Naive thymus-derived CD8-positive, alpha-beta T cell (primary cell): Measurements from ENCODE around the gene ZNF736. TPM values are rescaled to one million over a fixed set of nuclear protein-coding genes. Genes with fewer than 3 reads are reported as not detected.
A peak's percentile ranks its signal among the peaks of the same experiment; 100 is the strongest.
"Not testable (repeated sequence)": the region's sequence is repeated elsewhere in the genome, so short reads cannot be mapped to it uniquely, and the experiment has no call there.

Experiments
- ATAC-seq, 2 donors: fragments of 150-1000 bp; cut with Tn5 transposase in 1 of 2; sonication (Bioruptor Pico), chemical (Tn5 transposase) in 1 of 2; 1 replicate in 1 of 2; 2 replicates in 1 of 2; pipeline ENCODE4 v1.10.0; 2021; ENCODE audit warnings: mild to moderate bottlenecking in 2 of 2, moderate library complexity in 2 of 2
- POLR2A ChIA-PET: fragments of 350-600 bp; sonication (Branson Sonifier 250); formaldehyde crosslinking; loops from one replicate; lab custom pipeline; 2021; ENCODE audit warnings: antibody characterized with exemption; lab: Charles Lee
- DNase-seq, 10 donors: peaks; one replicate each; pipeline versions ENCODE4 v3.0.0 to v3.0.0-alpha.2; 2020 to 2022
- H3K27ac Mint-ChIP-seq, 10 donors: one replicate each; pipeline ENCODE4 v1.8.0; 2020 to 2022; ENCODE audit warnings: mild to moderate bottlenecking in 10 of 10, mixed read lengths in 10 of 10, moderate library complexity in 4 of 10, inconsistent platforms in 1 of 10
- H3K27me3 Mint-ChIP-seq, 5 donors: one replicate each; pipeline ENCODE4 v1.8.0; 2021 to 2022; ENCODE audit warnings: mixed read lengths in 5 of 5
- H3K36me3 Mint-ChIP-seq, 3 donors: one replicate each; pipeline ENCODE4 v1.8.0; 2020 to 2022; ENCODE audit warnings: mixed read lengths in 3 of 3, mild to moderate bottlenecking in 2 of 3, inconsistent platforms in 1 of 3
- H3K4me1 Mint-ChIP-seq, 4 donors: one replicate each; pipeline ENCODE4 v1.8.0; 2021 to 2022; ENCODE audit warnings: mixed read lengths in 4 of 4
- H3K4me3 Mint-ChIP-seq, 10 donors: one replicate each; pipeline ENCODE4 v1.8.0; 2020 to 2022; ENCODE audit warnings: mild to moderate bottlenecking in 10 of 10, mixed read lengths in 10 of 10, moderate library complexity in 6 of 10, inconsistent platforms in 1 of 10
- H3K9me3 Mint-ChIP-seq, 9 donors: one replicate each; pipeline ENCODE4 v1.8.0; 2020 to 2022; ENCODE audit warnings: mixed read lengths in 9 of 9, mild to moderate bottlenecking in 3 of 9, inconsistent platforms in 1 of 9, moderate library complexity in 1 of 9
- polyA plus RNA-seq, 3 donors: library from polyadenylated mRNA; unstranded; fragments of 300-500 nt; fragmentation: Illumina TruSeq; gene quantifications; one replicate each; pipeline ENCODE4 v1.2.3, GENCODE V29; 2021
- total RNA-seq, 8 experiments: library from RNA in 2 of 8; stranded (reverse) in 2 of 8; gene quantifications; one replicate each; pipeline ENCODE4 v1.2.3 and lab custom pipeline; 2021 to 2026

ZNF736 gene
- total RNA-seq (10 to 100 TPM; 51.9 to 55.4 TPM), polyA plus RNA-seq (1 to 10 TPM; 2.2 to 4.9 (median 2.3) TPM), total RNA-seq (lab: John Stamatoyannopoulos, UW) (35.1 to 76.8 (median 54.9) reads per million in 6 experiments)

DNA sequence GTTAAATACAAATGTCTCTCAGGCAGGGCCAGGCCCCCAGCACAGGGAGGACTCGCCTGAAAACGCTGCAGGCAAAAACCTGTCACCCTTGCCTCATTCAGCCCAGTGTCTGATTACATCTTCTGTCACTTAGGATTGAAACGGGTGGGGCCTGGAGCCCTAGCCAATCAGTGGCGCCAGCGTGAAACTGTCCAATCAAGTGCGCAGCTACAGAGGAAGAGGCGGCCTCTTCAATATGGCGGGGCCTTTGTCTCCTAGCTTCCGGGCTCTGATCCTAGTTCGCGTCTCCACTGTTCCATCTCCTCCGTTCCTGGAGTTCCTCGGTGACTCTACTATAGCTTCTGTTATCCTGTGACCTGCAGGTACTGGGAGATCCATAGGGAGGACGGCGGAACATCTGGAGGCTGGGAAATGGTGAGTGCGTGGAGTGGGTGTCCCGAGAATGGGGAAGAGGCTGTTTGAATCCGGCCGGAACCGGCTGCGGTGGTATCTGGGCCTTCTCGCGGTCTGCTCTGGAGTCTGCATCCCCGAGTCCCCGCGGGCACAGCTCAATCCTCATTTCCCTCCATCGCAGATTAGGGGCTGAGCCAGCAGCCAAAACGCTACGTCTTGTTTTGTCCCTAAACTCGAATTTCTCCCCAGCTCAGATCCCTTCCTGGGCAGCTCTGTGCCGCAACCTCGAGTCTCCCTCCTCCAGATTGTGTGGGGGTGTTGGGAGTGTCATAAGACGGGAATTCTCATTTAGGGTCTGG is at the start of gene ZNF736:
TSS of gene ZNF736 (plus strand) at position 222 of the 752 bp plus-strand sequence. CDS start at position 412, 190 bp downstream.
- Mint-ChIP-seq H3K27me3 (no peaks in the 10 kb centered on the region), H3K4me1 (peaks cover 10 to 44% (median 40%) of the 10 kb centered on the region in 4 donors), H3K27ac (peak within 1 kb of the TSS; percentile 91 to 100 (median 98)), H3K9me3 (peaks cover 0 to 12% (median 0%) of the 10 kb centered on the region in 9 donors), H3K4me3 (peak within 1 kb of the TSS; percentile 93 to 99 (median 98)), H3K36me3 (peaks cover 4 to 18% (median 12%) of the 10 kb centered on the region in 3 donors)
- POLR2A ChIA-PET = interaction anchor here (0.6 to 2.3 kb wide), 12 partner anchors 218 to 1060 kb away, joined by 3 to 12 read pairs (median 6); partner anchors contain the start of genes ERV3-1, ZNF107, ZNF138 and ZNF273
- peak; percentile 66 to 94 (median 86) for DNase-seq
- ATAC-seq = peak; percentile 99 to 100

DNA sequence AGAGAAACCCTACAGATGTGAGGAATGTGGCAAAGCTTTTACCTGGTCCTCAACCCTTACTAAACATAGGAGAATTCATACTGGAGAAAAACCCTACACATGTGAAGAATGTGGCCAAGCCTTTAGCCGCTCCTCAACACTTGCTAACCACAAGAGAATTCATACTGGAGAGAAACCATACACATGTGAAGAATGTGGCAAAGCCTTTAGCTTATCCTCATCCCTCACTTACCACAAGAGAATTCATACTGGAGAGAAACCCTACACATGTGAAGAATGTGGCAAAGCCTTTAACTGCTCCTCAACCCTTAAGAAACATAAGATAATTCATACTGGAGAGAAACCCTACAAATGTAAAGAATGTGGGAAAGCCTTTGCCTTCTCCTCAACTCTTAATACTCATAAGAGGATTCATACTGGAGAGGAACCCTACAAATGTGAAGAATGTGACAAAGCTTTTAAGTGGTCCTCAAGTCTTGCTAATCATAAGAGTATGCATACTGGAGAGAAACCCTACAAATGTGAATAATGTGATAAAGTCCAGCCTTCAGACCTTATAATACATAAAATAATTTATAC is 47.3 kb upstream of the ZNF736 start:
- H3K4me1 Mint-ChIP-seq = no peaks in the 10 kb centered on the region
- ATAC-seq (no peak), DNase-seq (no peak)
- POLR2A ChIA-PET = no interaction called here
- H3K27me3 Mint-ChIP-seq = no peaks in the 10 kb centered on the region
- H3K27ac Mint-ChIP-seq = no peak overlapping the region
- no peak overlapping the region for H3K4me3 Mint-ChIP-seq
- H3K9me3 Mint-ChIP-seq = peaks cover 18 to 82% (median 37%) of the 10 kb centered on the region in 9 donors
- peaks cover 0 to 37% (median 7%) of the 10 kb centered on the region in 3 donors for H3K36me3 Mint-ChIP-seq

DNA sequence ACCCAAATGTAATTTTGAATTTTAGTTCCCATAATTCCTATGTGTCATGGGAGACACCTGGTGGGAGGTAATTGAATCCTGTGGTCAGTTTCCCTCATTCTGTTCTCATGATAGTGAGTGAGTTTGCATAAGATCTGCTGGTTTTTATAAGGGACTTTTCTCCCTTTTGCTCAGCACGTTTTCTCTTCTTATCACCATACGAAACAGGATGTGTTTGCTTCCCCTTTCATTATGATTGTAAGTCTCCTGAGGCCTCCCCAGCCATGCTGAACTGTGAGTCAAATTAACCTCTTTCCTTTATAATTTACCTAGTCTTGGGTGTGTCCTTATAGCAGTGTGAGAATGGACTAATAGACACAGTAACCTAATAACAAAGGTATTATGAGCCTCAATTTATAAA is 36.1 kb upstream of the ZNF736 start:
- Mint-ChIP-seq H3K27me3 (peaks cover 0 to 4% (median 0%) of the 10 kb centered on the region in 5 donors), H3K4me1 (no peaks in the 10 kb centered on the region), H3K9me3 (peaks cover 0 to 57% (median 16%) of the 10 kb centered on the region in 9 donors), H3K27ac (no peak overlapping the region), H3K4me3 (no peak overlapping the region), H3K36me3 (peaks cover 0 to 14% (median 0%) of the 10 kb centered on the region in 3 donors)
- POLR2A ChIA-PET = no interaction called here
- DNase-seq (no peak), ATAC-seq (no peak)

DNA sequence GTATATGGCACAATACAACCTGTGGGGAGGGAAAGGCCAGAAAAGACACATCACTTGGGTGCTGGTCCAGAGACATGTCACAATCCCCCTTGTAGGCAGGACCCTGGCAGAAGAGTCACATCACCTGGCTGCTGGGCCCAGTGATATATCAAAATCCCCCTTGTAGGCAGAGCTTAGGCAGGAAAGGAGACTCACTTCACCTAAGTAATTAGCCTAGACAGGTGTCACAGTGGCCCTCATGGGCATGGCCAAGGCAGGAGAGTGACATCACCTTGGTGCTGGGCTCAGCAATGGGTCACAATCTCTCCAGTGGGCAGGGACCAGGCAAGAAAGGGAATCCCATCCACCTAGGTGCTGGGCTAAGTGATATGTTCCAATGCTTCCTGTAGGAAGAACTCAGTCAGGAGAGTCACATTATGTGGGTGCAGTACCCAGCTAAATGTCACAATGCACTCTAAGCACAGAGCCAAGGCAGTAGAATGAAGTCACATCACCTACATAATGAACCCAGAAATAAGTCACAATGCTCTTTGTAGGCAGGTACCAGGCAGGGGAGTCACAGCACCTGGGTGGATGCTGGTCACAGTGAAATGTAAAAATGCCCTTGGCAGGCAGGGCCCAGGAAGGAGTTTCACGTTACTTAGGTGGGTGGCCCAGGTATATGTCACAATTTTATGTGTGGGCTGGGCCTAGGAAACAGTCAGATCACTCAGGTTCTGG is 18.9 kb upstream of the ZNF736 start:
- Mint-ChIP-seq H3K27ac (no peak overlapping the region), H3K36me3 (peaks cover 0 to 4% (median 0%) of the 10 kb centered on the region in 3 donors)
- POLR2A ChIA-PET = no interaction called here

DNA sequence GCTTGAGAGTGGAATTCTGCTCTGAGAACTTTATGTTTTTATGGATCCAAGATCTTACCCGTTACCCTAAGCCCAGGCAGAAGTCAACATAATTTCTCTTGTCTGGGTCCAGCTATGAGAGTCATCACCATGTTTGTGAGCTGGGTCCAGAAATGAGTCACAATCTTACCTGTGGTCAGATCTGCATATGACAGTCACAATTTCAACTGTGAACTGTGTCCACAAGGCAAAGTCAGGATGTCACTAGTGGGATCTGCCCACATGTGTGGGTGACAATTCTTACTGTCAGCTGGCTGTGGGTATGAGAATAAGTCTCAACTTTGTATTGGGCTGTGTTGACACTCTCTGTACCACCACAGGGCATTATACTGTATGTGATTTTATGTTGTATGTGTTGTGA is 16.3 kb upstream of the ZNF736 start:
- POLR2A ChIA-PET, ATAC-seq: not testable (repeated sequence)

More for the DNA sequence above, 18.9 kb upstream of the ZNF736 start:
- Mint-ChIP-seq H3K27me3 (no peaks in the 10 kb centered on the region), H3K4me3 (no peak overlapping the region), H3K4me1 (no peaks in the 10 kb centered on the region), H3K9me3 (peaks cover 0 to 13% (median 0%) of the 10 kb centered on the region in 9 donors)
- no peak for ATAC-seq
- DNase-seq = no peak

DNA sequence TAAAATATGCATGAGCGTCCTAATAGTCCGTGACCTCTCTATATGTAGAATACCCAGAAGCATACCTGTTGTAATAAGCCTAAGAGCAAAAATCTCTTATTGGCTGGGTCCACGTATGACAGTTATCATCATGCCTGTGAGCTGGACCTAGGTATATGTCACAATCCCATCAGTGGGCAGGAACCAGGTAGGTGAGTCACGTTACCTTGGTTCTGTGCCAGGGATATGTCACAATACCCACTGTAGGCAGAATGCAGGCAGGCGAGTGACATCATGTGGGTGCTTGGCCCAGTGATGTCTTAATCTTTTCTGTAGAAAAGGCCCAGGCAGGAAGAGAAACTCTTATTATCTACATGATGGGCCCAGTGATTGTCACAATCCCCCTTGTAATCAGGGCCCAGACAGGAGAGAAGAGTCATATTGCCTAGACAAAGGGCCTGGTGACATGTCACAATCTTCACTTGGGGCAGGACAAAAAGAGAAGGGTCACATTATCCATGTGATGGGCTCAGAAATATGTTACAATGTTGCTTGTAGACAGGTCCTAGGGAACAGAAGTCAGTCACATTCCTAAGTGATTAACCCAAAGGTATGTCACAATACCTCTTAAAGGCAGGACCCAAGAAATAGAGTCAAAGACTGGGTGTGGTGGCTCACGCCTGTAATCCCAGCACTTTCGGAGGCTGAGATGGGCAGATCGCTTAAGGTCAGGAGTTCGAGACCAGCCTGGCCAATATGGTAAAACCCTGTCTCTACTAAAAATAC is 12.9 kb upstream of the ZNF736 start:
- POLR2A ChIA-PET = no interaction called here
- Mint-ChIP-seq H3K36me3 (peaks cover 0 to 3% (median 0%) of the 10 kb centered on the region in 3 donors), H3K4me1 (peaks cover 0 to 13% (median 1%) of the 10 kb centered on the region in 4 donors), H3K9me3 (peaks cover 0 to 14% (median 0%) of the 10 kb centered on the region in 9 donors), H3K27ac (no peak overlapping the region), H3K27me3 (no peaks in the 10 kb centered on the region), H3K4me3 (no peak overlapping the region)
- no peak for ATAC-seq
- no peak for DNase-seq

More for the DNA sequence above, 16.3 kb upstream of the ZNF736 start:
- H3K4me3 Mint-ChIP-seq, H3K27me3 Mint-ChIP-seq, H3K4me1 Mint-ChIP-seq, DNase-seq, H3K36me3 Mint-ChIP-seq, H3K27ac Mint-ChIP-seq: not testable (repeated sequence)
- H3K9me3 Mint-ChIP-seq = peaks cover 0 to 14% (median 0%) of the 10 kb centered on the region in 9 donors

DNA sequence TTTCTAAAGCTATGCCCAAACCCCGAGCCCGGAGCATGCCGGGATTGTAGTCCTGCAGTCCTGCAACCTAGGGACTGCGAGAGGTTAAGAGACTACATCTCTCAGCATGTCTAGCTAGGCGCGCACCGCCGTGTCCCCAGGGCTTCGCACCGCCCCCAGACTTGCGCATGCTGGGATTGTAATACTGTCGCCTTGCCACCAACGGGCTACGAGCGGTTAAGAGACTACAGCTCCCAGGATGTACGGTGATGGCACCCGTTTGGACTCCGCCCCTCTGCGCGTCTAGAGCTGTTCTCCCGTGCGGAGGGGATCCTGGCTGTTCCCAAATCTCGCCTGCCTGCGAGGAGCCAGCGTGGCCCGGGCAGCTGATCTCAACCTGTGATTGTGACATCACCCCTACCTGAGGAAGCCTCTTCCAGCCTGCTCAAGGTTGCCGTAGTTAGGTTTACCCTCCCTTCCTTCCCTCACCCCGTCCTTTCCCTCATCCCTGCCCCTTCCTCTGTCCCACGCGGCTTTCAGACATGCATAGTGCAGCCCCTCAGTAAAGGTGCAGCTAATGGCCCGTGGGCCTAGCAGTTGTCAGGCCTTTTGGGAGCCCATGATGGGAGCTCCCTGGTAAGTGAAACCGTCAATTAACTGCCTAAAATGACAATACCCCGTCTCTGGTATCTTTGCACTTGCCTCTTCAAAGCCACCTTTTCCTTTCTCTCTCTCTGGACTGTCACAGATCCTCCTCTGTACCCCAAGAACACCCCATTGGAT is 6.3 kb upstream of the ZNF736 start:
- H3K4me1 Mint-ChIP-seq = peaks cover 8 to 42% (median 23%) of the 10 kb centered on the region in 4 donors

DNA sequence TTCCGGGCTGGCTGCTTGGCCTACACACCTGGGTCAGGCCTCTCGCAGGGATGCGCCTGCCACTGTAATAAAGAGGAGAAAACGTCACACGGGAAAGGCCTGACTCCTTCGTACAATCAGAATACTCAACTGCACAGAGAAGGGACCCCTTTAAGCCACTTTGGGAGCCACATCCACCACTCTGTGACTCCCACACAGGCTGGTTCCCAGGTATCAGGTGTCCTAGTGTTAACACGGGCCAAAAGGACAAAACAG is 5.8 kb upstream of the ZNF736 start:
- H3K4me3 Mint-ChIP-seq = peak overlapping the region; percentile 91 to 99 (median 96)
- ATAC-seq (no peak), DNase-seq (no peak)
- peak overlapping the region; percentile 95 to 99 (median 98) for H3K27ac Mint-ChIP-seq
- no peaks in the 10 kb centered on the region for H3K27me3 Mint-ChIP-seq
- peaks cover 8 to 42% (median 27%) of the 10 kb centered on the region in 4 donors for H3K4me1 Mint-ChIP-seq
- peaks cover 0 to 2% (median 0%) of the 10 kb centered on the region in 3 donors for H3K36me3 Mint-ChIP-seq
- POLR2A ChIA-PET = interaction anchor here (1.3 to 1.7 kb wide), 5 partner anchors 255 to 698 kb away, joined by 4 to 19 read pairs (median 10); partner anchors contain the start of genes ERV3-1, ZNF107 and ZNF680
- no peaks in the 10 kb centered on the region for H3K9me3 Mint-ChIP-seq

More for the DNA sequence above, 6.3 kb upstream of the ZNF736 start:
- peaks cover 0 to 2% (median 0%) of the 10 kb centered on the region in 3 donors for H3K36me3 Mint-ChIP-seq
- POLR2A ChIA-PET = interaction anchor here (0.6 to 1.8 kb wide), 11 partner anchors 8 to 699 kb away, joined by 3 to 19 read pairs (median 6); partner anchors contain the start of genes ERV3-1, ZNF107, ZNF138 and ZNF680
- peak overlapping the region; percentile 91 to 99 (median 96) for H3K4me3 Mint-ChIP-seq
- ATAC-seq (peak; percentile 98), DNase-seq (peak; percentile 80 to 96 (median 93))
- H3K27ac Mint-ChIP-seq = peak overlapping the region; percentile 95 to 99 (median 98)
- H3K9me3 Mint-ChIP-seq = no peaks in the 10 kb centered on the region
- no peaks in the 10 kb centered on the region for H3K27me3 Mint-ChIP-seq

DNA sequence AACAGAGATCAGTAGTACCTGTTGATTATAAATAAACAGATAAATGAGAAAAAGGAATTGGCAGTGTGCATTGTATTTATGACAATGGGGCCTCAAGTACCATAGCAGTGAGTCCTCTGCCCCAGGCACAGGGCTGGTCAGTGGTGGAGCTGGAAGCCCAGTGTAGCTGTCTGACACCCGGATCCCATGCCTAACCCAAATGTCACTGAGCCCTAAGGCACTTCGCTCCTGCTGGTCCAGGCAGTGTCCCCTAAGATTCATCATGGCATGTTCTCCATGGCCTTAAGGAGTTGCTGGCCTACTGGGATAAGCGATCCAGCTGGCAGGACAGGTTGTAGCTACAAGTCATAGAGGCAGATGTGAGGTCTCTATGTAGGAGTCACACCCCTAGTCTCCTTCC is 3.3 kb upstream of the ZNF736 start:
- POLR2A ChIA-PET = interaction anchor here (0.5 kb wide), 1 partner anchor 15 kb away, joined by 3 read pairs; no protein-coding TSS in a partner anchor
- Mint-ChIP-seq H3K4me1 (peaks cover 14 to 55% (median 50%) of the 10 kb centered on the region in 4 donors), H3K27ac (peak overlapping the region in 1 of 10 donors; percentile 62), H3K36me3 (peaks cover 0 to 2% (median 0%) of the 10 kb centered on the region in 3 donors), H3K27me3 (no peaks in the 10 kb centered on the region), H3K4me3 (no peak overlapping the region), H3K9me3 (no peaks in the 10 kb centered on the region)
- no peak for ATAC-seq
- no peak for DNase-seq

DNA sequence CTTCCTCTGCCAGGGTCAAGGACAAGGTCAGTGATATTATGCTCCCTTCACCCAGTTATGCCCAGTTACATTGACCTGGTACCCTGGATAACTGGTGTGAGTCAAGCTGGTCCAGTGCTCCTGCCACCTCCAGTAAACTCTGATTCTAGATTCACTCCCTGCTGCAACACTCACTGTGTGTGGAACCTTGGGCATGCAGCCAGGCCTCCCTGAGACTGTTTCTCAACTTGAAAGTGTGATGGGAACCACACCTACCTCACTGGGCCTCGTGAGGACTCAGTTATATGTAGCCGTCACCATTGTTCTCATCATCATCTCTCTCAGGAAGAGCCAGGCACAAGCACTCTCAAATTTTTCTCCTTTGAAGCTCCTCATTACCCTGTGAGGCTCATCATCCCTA is 935 bp upstream of the ZNF736 start:
- Mint-ChIP-seq H3K9me3 (peaks cover 0 to 8% (median 0%) of the 10 kb centered on the region in 9 donors), H3K27ac (peak overlapping the region in 9 of 10 donors; percentile 36 to 100 (median 98)), H3K27me3 (no peaks in the 10 kb centered on the region), H3K4me1 (peaks cover 9 to 48% (median 41%) of the 10 kb centered on the region in 4 donors), H3K4me3 (peak overlapping the region in 2 of 10 donors; percentile 14 to 33), H3K36me3 (peaks cover 0 to 16% (median 8%) of the 10 kb centered on the region in 3 donors)
- ATAC-seq (no peak), DNase-seq (no peak)
- POLR2A ChIA-PET = no interaction called here

DNA sequence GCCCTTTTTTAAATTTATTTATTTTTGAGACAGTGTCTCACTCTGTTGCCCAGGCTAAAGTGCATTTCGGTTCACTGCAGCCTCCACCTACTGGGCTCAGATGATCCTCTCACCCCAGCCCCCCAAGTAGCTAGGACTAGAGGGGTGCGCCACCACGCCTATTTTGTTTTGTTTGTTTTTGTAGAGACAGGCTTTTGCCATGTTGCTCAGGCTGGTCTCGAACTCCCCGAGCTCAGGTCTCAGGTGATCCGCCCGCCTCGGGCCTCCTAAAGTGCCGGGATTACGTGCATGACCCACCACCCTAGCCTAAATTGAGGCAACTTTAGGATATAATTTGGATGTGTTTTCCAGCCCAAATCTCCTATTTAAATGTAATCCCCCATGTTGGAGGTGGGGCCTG is 805 bp downstream of the ZNF736 start:
- peaks cover 5 to 19% (median 13%) of the 10 kb centered on the region in 3 donors for H3K36me3 Mint-ChIP-seq
- peaks cover 0 to 14% (median 0%) of the 10 kb centered on the region in 9 donors for H3K9me3 Mint-ChIP-seq
- peaks cover 11 to 45% (median 40%) of the 10 kb centered on the region in 4 donors for H3K4me1 Mint-ChIP-seq
- DNase-seq = no peak
- H3K4me3 Mint-ChIP-seq = peak overlapping the region; percentile 93 to 99 (median 98)
- no peak for ATAC-seq
- POLR2A ChIA-PET = interaction anchor here (0.6 to 2.3 kb wide), 9 partner anchors 217 to 588 kb away, joined by 3 to 12 read pairs (median 6); partner anchors contain the start of genes ZNF107, ZNF138, ZNF273 and ZNF680
- H3K27ac Mint-ChIP-seq = peak overlapping the region; percentile 91 to 100 (median 98)
- H3K27me3 Mint-ChIP-seq = no peaks in the 10 kb centered on the region
